WTC11 (cell line): Measurements from ENCODE around the gene KIAA0930. TPM values are rescaled to one million over a fixed set of nuclear protein-coding genes. Genes with fewer than 3 reads are reported as not detected.

Experiments
- ATAC-seq: fragments of 200-7000 bp; cut with Tn5 transposase; 2 replicates; pipeline ENCODE4 v1.10.0; 2021; ENCODE audit warnings: mild to moderate bottlenecking, moderate library complexity
- CTCF ChIA-PET: fragments of 300-600 bp; sonication (Branson Sonifier 250); formaldehyde crosslinking; loops from one replicate; lab custom pipeline; 2021; ENCODE audit warnings: antibody characterized with exemption; lab: Charles Lee
- POLR2A ChIA-PET: fragments of 350-600 bp; sonication (Branson Sonifier 250); formaldehyde crosslinking; loops from one replicate; lab custom pipeline; 2021; ENCODE audit warnings: antibody characterized with exemption; lab: Charles Lee
- DNase-seq: peaks from one replicate; pipeline ENCODE4 v3.0.0; 2021; ENCODE audit warnings: low spot score
- H3K27ac Mint-ChIP-seq: 2 replicates; pipeline ENCODE4 v1.8.0; 2021; ENCODE audit warnings: mixed read lengths
- H3K27me3 Mint-ChIP-seq: 2 replicates; pipeline ENCODE4 v1.8.0; 2021; ENCODE audit warnings: low read depth, mild to moderate bottlenecking, moderate library complexity, mixed read lengths
- H3K36me3 Mint-ChIP-seq: 2 replicates; pipeline ENCODE4 v1.8.0; 2021; ENCODE audit warnings: mixed read lengths
- H3K4me1 Mint-ChIP-seq: 2 replicates; pipeline ENCODE4 v1.8.0; 2022; ENCODE audit warnings: mixed read lengths
- H3K4me3 Mint-ChIP-seq: 2 replicates; pipeline ENCODE4 v1.8.0; 2021; ENCODE audit warnings: mild to moderate bottlenecking, moderate library complexity, mixed read lengths
- H3K9me3 Mint-ChIP-seq: 2 replicates; pipeline ENCODE4 v1.8.0; 2021; ENCODE audit warnings: mixed read lengths
- ATF3 ChIP-seq: sonication (generic); formaldehyde crosslinking; conservative IDR thresholded peaks from 2 replicates; pipeline ENCODE4 v1.8.1; 2022; ENCODE audit warnings: mild to moderate bottlenecking, missing genetic modification reagents
- ATF6 ChIP-seq: sonication (generic); formaldehyde crosslinking; IDR thresholded peaks from 2 replicates; pipeline ENCODE4 v1.8.1; 2023; ENCODE audit warnings: mild to moderate bottlenecking, missing genetic modification reagents
- E2F1 ChIP-seq: sonication (generic); formaldehyde crosslinking; IDR thresholded peaks from 2 replicates; pipeline ENCODE4 v1.8.0; 2022; ENCODE audit warnings: mild to moderate bottlenecking, missing genetic modification reagents
- E2F5 ChIP-seq: sonication (generic); formaldehyde crosslinking; IDR thresholded peaks from 2 replicates; pipeline ENCODE4 v1.8.1; 2022; ENCODE audit warnings: mild to moderate bottlenecking, moderate library complexity, missing genetic modification reagents
- ESRRA ChIP-seq: sonication (generic); formaldehyde crosslinking; IDR thresholded peaks from 2 replicates; pipeline ENCODE4 v1.8.1; 2022; ENCODE audit warnings: mild to moderate bottlenecking, missing genetic modification reagents, borderline replicate concordance
- FOXJ3 ChIP-seq: sonication (generic); formaldehyde crosslinking; IDR thresholded peaks from 2 replicates; pipeline ENCODE4 v1.9.0; 2021; ENCODE audit warnings: missing genetic modification reagents, mild to moderate bottlenecking, borderline replicate concordance
- FOXP4 ChIP-seq: sonication (generic); formaldehyde crosslinking; IDR thresholded peaks from 2 replicates; pipeline ENCODE4 v1.8.0; 2022; ENCODE audit warnings: mild to moderate bottlenecking, missing genetic modification reagents
- GRHL2 ChIP-seq: fragments of 250-450 bp; sonication (Bioruptor Pico); IDR thresholded peaks from 2 replicates; pipeline ENCODE4 v1.8.0; 2022; ENCODE audit warnings: mild to moderate bottlenecking, moderate library complexity; ENCODE audit not compliant: insufficient replicate concordance, severe bottlenecking
- GTF2I ChIP-seq: fragments of 250-450 bp; sonication (Bioruptor Pico); conservative IDR thresholded peaks from 2 replicates; pipeline ENCODE4 v1.4.0; 2021; ENCODE audit warnings: mild to moderate bottlenecking
- KAT7 ChIP-seq: sonication (generic); formaldehyde crosslinking; IDR thresholded peaks from 2 replicates; pipeline ENCODE4 v1.8.1; 2023; ENCODE audit warnings: missing genetic modification reagents, mild to moderate bottlenecking, borderline replicate concordance
- MXD4 ChIP-seq: fragments of 250-450 bp; sonication (Bioruptor Pico); IDR thresholded peaks from 2 replicates; pipeline ENCODE4 v1.8.0; 2021; ENCODE audit warnings: mild to moderate bottlenecking, moderate library complexity, borderline replicate concordance
- MYBL2 ChIP-seq: sonication (generic); formaldehyde crosslinking; IDR thresholded peaks from 2 replicates; pipeline ENCODE4 v1.8.1; 2023; ENCODE audit warnings: mild to moderate bottlenecking, moderate library complexity, missing genetic modification reagents
- NFATC4 ChIP-seq: fragments of 250-450 bp; sonication (Bioruptor Pico); IDR thresholded peaks from 2 replicates; pipeline ENCODE4 v1.9.0; 2021; ENCODE audit warnings: mild to moderate bottlenecking
- NFE2L1 ChIP-seq: sonication (generic); formaldehyde crosslinking; IDR thresholded peaks from 2 replicates; pipeline ENCODE4 v1.8.1; 2023; ENCODE audit warnings: missing genetic modification reagents
- NR1H2 ChIP-seq: sonication (generic); formaldehyde crosslinking; IDR thresholded peaks from 2 replicates; pipeline ENCODE4 v1.9.0; 2021; ENCODE audit warnings: mild to moderate bottlenecking, moderate library complexity, missing genetic modification reagents
- NR3C1 ChIP-seq: sonication (generic); formaldehyde crosslinking; conservative IDR thresholded peaks from 2 replicates; pipeline ENCODE4 v1.8.1; 2023; ENCODE audit warnings: low read depth, mild to moderate bottlenecking, missing genetic modification reagents
- SOX15 ChIP-seq: fragments of 250-450 bp; sonication (Bioruptor Pico); IDR thresholded peaks from 2 replicates; pipeline ENCODE4 v1.9.0; 2021; ENCODE audit warnings: mild to moderate bottlenecking
- SP1 ChIP-seq: sonication (generic); formaldehyde crosslinking; conservative IDR thresholded peaks from 2 replicates; pipeline ENCODE4 v1.8.1; 2022; ENCODE audit warnings: missing genetic modification reagents
- TP53 ChIP-seq: sonication (generic); formaldehyde crosslinking; IDR thresholded peaks from 2 replicates; pipeline ENCODE4 v1.8.1; 2023; ENCODE audit warnings: mild to moderate bottlenecking, missing genetic modification reagents
- USF2 ChIP-seq: sonication (generic); formaldehyde crosslinking; IDR thresholded peaks from 2 replicates; pipeline ENCODE4 v1.8.1; 2023; ENCODE audit warnings: mild to moderate bottlenecking, missing genetic modification reagents, moderate library complexity
- ZNF138 ChIP-seq: sonication (generic); formaldehyde crosslinking; conservative IDR thresholded peaks from 2 replicates; pipeline ENCODE4 v1.8.1; 2022; ENCODE audit warnings: mild to moderate bottlenecking, moderate library complexity, missing genetic modification reagents
- ZNF232 ChIP-seq: sonication (generic); formaldehyde crosslinking; IDR thresholded peaks from 2 replicates; pipeline ENCODE4 v1.8.0; 2022; ENCODE audit warnings: mild to moderate bottlenecking, missing genetic modification reagents
- ZNF263 ChIP-seq: sonication (generic); formaldehyde crosslinking; IDR thresholded peaks from 2 replicates; pipeline ENCODE4 v1.8.1; 2022; ENCODE audit warnings: low read depth, mild to moderate bottlenecking, moderate library complexity, missing genetic modification reagents
- ZSCAN18 ChIP-seq: fragments of 250-450 bp; sonication (Bioruptor Pico); IDR thresholded peaks from 2 replicates; pipeline ENCODE4 v2.1.2; 2022; ENCODE audit warnings: mild to moderate bottlenecking, moderate library complexity
- total RNA-seq: library from RNA; stranded (reverse); gene quantifications from 3 replicates; pipeline ENCODE4 v1.2.3, GENCODE V29; 2021

Gene KIAA0930
- total RNA-seq, 1 experiment from 2014 or later, result 62.1 TPM

GRCh38 chr22:45195616-45196015 lies 45.1 kb downstream of the KIAA0930 start:
- DNase-seq, result no peak
- Mint-ChIP-seq H3K27me3 (no peaks in the 10 kb centered on the region), H3K4me1 (peaks cover 37% of the 10 kb centered on the region), H3K4me3 (no peak overlapping the region), H3K36me3 (peaks cover 4% of the 10 kb centered on the region; the same call in 1 of the 2 replicates), H3K9me3 (no peaks in the 10 kb centered on the region), H3K27ac (no peak overlapping the region)
- ChIA-PET POLR2A (no interaction called here), CTCF (no interaction called here)
- no peak for ATAC-seq
- TF ChIP-seq NFATC4 (CRISPR knock-in tag), result no peak
- TF ChIP-seq GRHL2, result no peak

GRCh38 chr22:45194686-45195085 lies 46.0 kb downstream of the KIAA0930 start:
- Mint-ChIP-seq H3K4me1 (peaks cover 35% of the 10 kb centered on the region), H3K4me3 (no peak overlapping the region), H3K27me3 (no peaks in the 10 kb centered on the region), H3K36me3 (peaks cover 3% of the 10 kb centered on the region; the same call in 1 of the 2 replicates), H3K9me3 (no peaks in the 10 kb centered on the region), H3K27ac (no peak overlapping the region)
- TF ChIP-seq MYBL2 (no peak), ZSCAN18 (CRISPR knock-in tag) (no peak), FOXP4 (CRISPR knock-in tag) (no peak), FOXJ3 (CRISPR knock-in tag) (no peak), NR1H2 (no peak), MXD4 (CRISPR knock-in tag) (no peak), NFATC4 (CRISPR knock-in tag) (no peak), GRHL2 (no peak), KAT7 (CRISPR knock-in tag) (no peak), ZNF138 (CRISPR knock-in tag) (no peak), USF2 (CRISPR knock-in tag) (no peak), TP53 (CRISPR knock-in tag) (no peak), ESRRA (no peak), GTF2I (CRISPR knock-in tag) (no peak)
- no peak for DNase-seq
- no peak for ATAC-seq
- POLR2A ChIA-PET, result no interaction called here
- CTCF ChIA-PET, result interaction anchor here (0.6 to 1.0 kb wide), 2 partner anchors 14 to 15 kb away, joined by 3 to 5 read pairs; no protein-coding TSS in a partner anchor

GRCh38 chr22:45192701-45193187 lies 48.0 kb downstream of the KIAA0930 start:
- Mint-ChIP-seq H3K27ac (no peak overlapping the region), H3K4me3 (no peak overlapping the region; the same call in 1 of the 2 replicates), H3K36me3 (no peaks in the 10 kb centered on the region), H3K9me3 (no peaks in the 10 kb centered on the region), H3K4me1 (peaks cover 24% of the 10 kb centered on the region), H3K27me3 (no peaks in the 10 kb centered on the region)
- DNase-seq (peak; percentile 48), ATAC-seq (peak; percentile 82)
- POLR2A ChIA-PET, result interaction anchor here (1.0 kb wide), 1 partner anchor 29 kb away, joined by 5 read pairs; the partner anchor contains the start of gene NUP50
- CTCF ChIA-PET, result interaction anchor here (0.6 to 4.0 kb wide), 22 partner anchors 11 to 769 kb away, joined by 3 to 49 read pairs (median 3); partner anchors contain the start of gene NUP50
- TF ChIP-seq NR3C1 (CRISPR knock-in tag) (no peak), ZNF232 (CRISPR knock-in tag) (no peak), E2F1 (no peak), SOX15 (CRISPR knock-in tag) (no peak), ZNF263 (CRISPR knock-in tag) (0 out of 2 replicates have a peak, but pooled peaks have one; percentile 50), ATF6 (no peak), NFATC4 (CRISPR knock-in tag) (no peak), NFE2L1 (CRISPR knock-in tag) (no peak), ESRRA (no peak), SP1 (CRISPR knock-in tag) (0 out of 2 replicates have a peak, but pooled peaks have one; percentile 30), E2F5 (CRISPR knock-in tag) (no peak), ATF3 (CRISPR knock-in tag) (no peak)
